Measurements from ENCODE around the gene EPO.

DNA sequence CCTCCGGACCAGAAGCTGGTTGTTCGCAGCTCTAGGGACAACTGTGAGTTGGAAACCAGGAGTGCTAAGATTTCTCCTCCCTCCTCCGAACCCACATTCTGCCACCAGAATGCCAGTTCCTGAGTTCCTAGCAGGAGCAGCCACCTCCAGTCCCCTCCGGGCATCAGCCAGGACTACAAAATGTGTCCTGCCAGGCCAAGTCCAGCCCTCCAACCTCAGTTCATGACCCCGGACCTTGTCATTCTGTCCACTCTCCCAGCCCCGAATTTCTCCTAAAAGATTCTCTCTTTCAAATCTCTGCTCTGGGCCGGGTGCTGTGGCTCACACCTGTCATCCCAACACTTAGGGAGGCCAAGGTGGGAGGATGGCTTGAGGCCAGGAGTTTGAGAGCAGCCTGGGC, 15.5 kb downstream of the EPO start:
- TF ChIP-seq, protein P1, sequence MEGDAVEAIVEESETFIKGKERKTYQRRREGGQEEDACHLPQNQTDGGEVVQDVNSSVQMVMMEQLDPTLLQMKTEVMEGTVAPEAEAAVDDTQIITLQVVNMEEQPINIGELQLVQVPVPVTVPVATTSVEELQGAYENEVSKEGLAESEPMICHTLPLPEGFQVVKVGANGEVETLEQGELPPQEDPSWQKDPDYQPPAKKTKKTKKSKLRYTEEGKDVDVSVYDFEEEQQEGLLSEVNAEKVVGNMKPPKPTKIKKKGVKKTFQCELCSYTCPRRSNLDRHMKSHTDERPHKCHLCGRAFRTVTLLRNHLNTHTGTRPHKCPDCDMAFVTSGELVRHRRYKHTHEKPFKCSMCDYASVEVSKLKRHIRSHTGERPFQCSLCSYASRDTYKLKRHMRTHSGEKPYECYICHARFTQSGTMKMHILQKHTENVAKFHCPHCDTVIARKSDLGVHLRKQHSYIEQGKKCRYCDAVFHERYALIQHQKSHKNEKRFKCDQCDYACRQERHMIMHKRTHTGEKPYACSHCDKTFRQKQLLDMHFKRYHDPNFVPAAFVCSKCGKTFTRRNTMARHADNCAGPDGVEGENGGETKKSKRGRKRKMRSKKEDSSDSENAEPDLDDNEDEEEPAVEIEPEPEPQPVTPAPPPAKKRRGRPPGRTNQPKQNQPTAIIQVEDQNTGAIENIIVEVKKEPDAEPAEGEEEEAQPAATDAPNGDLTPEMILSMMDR (IDR thresholded peaks at IDR 0.05): no peak
- TF ChIP-seq RAD21 (conservative IDR thresholded peaks at IDR 0.05 in 1 of 2, IDR thresholded peaks at IDR 0.05 in 1 of 2): no peak
- TF ChIP-seq RNF2 (IDR thresholded peaks at IDR 0.05; ENCODE audit: borderline replicate concordance, low read depth): no peak
- no peak for TF ChIP-seq MAFK (IDR thresholded peaks at IDR 0.05; ENCODE audit: partially characterized antibody)
- TF ChIP-seq ESRRA (IDR thresholded peaks at IDR 0.05; ENCODE audit: borderline replicate concordance, low read length): no peak
- TF ChIP-seq PHF8 (IDR thresholded peaks at IDR 0.05; ENCODE audit: borderline replicate concordance, low read depth): no peak
- TF ChIP-seq, protein P2, sequence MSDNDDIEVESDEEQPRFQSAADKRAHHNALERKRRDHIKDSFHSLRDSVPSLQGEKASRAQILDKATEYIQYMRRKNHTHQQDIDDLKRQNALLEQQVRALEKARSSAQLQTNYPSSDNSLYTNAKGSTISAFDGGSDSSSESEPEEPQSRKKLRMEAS (IDR thresholded peaks at IDR 0.05): no peak

All from A549 (cell line).